Pulmonary artery endothelial cell (primary cell): Measurements from ENCODE around the gene BTNL3. TPM values are rescaled to one million over a fixed set of nuclear protein-coding genes. Genes with fewer than 3 reads are reported as not detected.
"Not testable (repeated sequence)": the region's sequence is repeated elsewhere in the genome, so short reads cannot be mapped to it uniquely, and the experiment has no call there.

Source experiments
- DNase-seq: peaks from one replicate; pipeline ENCODE4 v3.0.0-alpha.2; 2011; ENCODE audit warnings: low read depth, low spot score
- total RNA-seq: library from RNA; depleted of rRNA; stranded (reverse); fragments of >200 nt; gene quantifications from 2 replicates; pipeline ENCODE4 v1.2.3, GENCODE V29; 2014

Gene BTNL3, protein sequence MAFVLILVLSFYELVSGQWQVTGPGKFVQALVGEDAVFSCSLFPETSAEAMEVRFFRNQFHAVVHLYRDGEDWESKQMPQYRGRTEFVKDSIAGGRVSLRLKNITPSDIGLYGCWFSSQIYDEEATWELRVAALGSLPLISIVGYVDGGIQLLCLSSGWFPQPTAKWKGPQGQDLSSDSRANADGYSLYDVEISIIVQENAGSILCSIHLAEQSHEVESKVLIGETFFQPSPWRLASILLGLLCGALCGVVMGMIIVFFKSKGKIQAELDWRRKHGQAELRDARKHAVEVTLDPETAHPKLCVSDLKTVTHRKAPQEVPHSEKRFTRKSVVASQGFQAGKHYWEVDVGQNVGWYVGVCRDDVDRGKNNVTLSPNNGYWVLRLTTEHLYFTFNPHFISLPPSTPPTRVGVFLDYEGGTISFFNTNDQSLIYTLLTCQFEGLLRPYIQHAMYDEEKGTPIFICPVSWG
- not detected in 2 replicates for total RNA-seq

DNA sequence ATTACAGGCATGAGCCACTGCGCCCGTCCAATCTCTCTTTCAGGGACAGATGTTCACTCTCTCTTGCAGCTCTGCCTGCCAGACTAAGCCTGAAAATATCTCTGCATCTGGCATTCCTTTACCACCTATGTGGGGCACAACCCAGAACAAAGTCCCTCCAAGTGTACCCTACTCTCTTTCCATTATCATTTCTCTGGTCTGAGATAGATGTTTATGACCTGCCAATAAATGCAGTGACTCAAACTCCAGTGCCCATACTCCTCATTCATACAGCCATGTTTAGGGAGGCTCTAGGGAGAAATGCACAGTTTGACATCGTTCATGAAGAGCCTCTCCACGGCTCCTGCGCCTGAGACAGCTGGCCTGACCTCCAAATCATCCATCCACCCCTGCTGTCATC is at the start of gene BTNL3:
BTNL3 (plus strand) TSS at position 255 of the 400 bp plus-strand sequence. CDS start 183 bp downstream, outside the sequence.
- no peak for DNase-seq

DNA sequence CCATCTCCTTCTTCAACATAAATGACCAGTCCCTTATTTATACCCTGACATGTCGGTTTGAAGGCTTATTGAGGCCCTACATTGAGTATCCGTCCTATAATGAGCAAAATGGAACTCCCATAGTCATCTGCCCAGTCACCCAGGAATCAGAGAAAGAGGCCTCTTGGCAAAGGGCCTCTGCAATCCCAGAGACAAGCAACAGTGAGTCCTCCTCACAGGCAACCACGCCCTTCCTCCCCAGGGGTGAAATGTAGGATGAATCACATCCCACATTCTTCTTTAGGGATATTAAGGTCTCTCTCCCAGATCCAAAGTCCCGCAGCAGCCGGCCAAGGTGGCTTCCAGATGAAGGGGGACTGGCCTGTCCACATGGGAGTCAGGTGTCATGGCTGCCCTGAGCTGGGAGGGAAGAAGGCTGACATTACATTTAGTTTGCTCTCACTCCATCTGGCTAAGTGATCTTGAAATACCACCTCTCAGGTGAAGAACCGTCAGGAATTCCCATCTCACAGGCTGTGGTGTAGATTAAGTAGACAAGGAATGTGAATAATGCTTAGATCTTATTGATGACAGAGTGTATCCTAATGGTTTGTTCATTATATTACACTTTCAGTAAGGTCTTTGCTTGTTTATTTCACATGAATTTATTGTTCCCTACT is 38.2 kb upstream of the BTNL3 start:
- DNase-seq: no peak

DNA sequence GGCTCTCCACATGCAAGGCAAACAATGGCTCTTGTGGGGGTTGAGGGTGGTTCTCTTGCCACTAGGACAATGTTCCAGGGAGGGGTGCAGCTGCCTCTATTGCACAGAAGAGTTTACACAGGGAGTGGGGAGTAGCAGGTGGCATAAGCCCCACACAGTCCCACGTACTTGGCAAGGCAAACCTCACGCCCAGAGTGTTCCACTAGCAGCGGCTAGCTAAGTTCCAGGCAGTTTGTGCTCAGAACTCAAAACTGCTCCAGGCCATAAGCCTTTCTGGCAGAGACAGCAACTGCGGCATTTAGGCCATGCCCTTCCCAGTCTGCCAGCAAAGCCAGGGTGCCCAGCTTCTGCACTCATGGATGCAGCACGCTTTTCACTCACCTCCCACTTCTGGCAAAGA is 29.0 kb upstream of the BTNL3 start:
- DNase-seq: no peak

DNA sequence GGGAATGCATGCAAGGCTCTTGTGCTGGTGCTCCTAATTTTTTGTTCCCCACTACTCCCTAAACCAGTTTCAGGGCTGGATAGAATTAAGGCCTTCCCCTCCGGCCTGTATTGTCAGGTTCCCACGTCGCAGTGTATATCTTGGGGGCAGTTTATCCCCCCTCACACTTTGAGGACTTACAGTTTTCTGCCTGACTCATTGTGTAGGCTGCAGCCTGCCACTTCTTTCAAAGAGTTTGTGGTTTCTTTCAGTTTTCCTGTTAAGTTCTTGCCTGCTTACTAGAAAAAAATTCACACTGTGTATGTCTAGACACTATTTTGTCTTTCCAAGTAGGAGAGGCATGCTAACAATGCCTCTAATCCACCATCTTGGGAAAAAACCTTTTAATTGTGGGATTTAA is 28.4 kb upstream of the BTNL3 start:
- DNase-seq: no peak

DNA sequence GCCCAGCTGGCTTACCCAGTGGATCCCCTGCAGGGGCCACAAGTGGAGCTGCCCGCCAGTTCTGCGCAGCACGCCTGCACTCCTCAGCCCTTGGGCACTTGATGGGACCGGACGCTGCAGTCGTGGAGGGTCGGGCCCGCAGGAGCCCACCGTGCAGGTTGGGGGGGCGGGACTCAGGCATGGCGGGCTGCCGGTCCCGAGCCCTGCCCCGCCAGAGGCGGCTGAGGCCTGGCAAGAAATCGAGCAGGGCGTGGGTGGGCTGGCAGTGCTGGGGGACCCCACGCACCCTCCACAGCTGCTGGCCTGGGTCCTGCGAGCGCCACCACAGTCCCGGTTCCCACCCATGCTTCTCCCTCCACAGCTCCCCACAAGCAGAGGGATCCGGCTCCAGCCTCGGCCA is 19.2 kb upstream of the BTNL3 start:
- no peak for DNase-seq

DNA sequence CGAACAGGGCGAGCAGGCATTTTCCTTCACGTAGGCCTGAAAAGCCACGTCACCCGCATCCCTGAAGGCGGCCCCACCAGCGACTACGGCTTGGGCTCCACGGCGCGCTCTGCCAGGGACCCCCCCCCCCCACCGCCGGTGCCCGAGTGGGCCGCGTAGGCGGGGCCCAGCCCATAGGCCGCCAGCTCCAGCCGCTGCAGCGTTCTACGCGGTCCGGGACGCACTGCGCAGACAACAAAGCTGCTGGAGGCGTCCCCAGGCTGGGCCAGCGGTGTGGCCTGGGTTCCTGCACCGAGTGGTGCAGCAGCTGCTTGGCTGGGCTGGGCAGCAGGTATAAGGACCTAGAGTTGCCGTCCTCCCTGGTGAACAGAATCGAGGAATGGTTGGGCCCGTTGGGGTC is 18.3 kb upstream of the BTNL3 start:
- no peak for DNase-seq

DNA sequence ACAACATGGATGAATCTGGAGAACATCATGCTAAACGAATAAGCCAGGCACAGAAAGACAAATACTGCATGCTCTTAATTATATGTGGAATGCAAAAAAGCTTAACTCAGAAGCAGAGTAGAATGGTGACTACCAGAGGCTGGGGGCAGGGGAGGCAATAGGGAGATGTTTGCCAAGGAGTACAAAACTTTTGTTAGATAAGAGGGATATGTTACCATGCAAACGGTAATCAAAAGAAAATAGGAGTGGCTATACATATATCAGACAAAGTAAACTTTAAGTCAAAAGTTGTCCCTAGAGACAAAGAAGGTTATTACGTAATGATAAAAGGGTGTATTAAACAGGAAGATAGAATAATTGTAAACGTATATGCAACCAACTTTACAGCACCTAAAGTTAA is 17.8 kb upstream of the BTNL3 start:
- DNase-seq: no peak

DNA sequence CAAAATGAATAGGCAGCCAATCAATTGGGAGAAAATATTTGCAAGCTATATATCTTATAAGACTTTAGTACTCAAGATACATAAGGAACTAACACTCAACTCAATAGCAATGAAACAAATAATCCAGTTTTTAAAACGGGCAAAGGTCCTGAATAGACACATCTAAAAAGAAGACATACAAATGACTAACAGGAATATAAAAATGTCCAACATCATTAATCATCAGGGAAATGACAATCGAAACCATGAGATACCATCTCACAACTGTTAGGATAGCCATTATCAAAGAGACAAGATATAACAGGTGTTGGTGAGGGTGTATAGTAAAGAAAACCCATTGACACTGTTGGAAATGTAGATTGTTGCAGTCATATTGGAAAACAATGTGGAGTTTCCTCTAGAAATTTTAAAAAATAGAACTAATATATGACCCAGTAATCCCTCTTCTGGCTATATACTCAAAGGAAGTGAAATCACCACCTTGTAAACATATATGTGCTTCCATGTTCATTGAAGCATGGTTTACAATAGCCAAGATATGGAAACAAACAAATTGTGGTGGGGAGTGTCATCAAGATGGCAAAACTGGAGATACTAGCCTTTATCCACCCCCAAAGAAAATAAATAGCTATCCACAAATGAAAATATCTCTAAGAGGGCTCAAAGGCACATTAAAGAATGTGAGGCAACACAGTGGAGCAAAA is 13.9 kb upstream of the BTNL3 start:
- no peak for DNase-seq

DNA sequence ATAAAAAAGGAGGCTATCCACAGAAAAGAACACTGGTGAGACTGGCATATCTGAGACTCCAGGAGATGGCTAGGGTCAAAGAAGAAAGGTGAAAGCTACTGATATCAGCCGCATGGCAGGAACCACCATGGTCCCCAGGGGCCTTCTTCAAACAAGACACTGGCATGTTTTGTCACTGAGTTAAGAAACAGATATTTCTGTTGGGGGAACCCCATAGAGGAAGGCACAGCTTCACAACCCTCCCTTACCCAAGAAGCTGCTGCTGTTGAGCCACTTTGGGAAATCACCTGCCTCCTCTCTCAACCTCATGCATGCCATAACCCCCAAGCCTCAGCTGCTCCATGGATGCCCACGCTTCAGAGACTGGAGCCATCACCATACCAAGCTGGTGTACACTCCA is 13.3 kb upstream of the BTNL3 start:
- no peak for DNase-seq

DNA sequence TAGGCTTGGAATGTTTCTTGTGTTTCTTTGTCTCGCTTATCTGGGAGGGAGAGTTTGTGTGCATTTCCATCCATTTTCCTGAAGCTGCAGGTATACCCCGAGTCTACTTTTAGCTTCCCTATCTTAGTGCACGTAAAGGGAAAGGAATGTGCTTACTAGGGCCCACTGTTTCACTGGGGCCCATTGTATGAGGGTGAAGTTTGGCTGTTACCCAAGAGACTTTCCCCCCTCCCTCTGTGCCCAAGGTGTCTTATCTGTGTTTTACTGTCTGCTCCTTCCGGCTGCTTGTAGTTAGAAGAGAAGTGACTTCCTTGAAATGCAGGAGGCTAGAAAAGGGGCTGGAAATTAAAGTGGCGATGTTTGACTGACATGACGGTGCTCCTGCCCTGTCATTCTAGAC is 12.1 kb upstream of the BTNL3 start:
- no peak for DNase-seq

DNA sequence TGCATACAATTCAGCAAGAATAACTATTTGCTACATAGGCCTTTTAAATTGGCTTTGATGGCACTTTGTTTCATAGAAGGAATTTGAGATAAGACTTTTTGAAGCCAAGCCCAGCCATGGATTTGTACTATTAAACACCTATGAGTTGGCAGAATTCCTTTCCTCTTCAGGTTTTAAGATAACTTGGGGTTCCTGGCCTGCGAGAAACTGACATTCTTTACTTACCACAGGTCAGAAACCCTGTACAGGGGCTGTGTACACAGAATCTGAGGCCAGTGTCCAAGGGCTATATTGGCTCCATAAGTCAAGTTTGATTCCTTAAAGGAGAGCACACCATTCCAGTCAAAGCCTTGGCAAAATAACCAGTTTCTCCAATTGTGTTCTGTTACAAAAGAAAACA is 10.8 kb upstream of the BTNL3 start:
- no peak for DNase-seq

DNA sequence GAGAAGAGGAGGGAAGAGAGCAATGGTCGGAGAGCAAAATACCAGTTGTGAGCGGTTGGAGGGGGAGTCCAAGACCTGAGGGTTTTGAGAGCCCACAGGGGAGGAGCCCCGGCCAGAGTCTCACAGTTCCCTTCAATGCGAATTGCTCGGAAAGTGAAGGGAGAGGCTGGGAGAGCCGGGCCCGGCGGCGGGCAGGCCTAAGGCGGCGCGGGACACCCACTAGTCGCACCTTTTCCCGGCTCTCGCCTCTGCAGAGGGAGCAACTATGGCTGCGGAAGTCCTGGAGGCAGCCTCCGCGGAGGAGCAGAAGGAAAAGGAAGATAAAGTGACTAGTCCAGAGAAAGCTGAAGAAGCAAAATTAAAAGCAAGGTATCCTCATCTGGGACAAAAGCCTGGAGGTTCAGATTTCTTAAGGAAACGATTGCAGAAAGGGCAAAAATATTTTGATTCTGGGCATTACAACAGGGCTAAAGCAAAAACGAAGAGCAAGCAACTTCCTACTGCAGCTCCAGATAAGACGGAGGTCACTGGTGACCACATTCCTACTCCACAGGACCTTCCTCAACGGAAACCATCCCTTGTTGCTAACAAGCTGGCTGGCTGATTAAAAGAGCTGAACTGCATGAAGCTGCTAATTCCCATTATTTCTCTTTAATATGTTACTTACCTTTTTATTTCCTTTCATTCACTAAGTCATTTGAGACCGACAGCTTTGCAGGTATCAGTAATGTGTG is 6.5 kb upstream of the BTNL3 start:
- DNase-seq: no peak

DNA sequence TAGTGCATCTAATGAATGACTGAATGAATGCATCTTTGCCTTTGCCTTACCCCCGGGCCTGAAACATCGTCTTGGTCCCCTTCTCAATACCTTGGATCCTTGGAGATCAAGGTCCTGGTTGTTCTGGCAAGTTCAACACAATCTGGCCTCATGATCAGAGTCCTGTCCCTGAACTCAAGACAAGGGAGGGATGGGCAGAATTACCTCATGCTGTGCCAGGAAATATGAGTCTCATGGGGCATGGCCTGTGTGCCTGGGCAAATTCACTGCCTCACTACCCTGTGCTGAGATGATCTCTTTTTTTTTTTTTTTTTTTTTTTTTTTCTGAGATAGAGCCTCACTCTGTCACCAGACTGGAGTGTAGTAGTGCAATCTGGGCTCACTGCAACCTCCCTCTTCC is 630 bp upstream of the BTNL3 start:
- DNase-seq: no peak

DNA sequence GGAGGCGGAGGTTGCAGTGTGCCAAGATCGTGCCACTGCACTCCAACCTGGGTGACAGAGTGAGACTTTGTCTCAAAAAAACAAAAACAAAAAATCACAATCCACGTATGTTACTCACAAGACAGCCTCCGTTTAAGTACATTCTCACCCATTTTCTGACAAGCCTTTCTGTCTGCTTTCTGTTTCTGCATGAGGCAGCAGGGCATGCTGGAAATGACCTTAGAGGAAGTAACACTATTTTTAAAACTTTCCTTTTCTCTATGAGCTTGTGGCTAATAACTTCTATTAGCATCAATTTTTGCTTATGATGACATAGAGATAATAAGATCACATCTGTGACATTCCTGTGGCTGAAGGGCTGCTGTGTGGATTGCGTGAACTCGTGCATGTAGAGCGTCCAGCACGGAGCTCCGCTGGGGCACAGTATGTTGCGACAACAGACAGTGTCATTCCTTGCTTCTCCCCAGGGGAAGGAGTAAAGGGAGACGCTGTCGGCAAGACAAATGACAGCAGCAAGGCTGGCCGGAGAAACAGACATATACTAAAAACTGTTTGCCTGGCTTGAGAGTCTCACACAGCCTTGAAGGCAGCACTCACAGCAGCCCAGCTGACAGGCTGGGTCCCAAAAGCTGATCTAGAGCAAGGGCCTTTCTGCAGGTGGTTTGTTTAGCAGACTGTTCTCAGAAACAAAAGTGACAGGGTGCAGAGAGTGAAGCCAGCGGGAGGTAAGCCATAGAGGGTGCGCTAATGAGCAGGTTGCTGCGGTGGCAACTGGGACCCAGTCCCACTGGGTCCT is 1.6 kb downstream of the BTNL3 start:
- DNase-seq: no peak

DNA sequence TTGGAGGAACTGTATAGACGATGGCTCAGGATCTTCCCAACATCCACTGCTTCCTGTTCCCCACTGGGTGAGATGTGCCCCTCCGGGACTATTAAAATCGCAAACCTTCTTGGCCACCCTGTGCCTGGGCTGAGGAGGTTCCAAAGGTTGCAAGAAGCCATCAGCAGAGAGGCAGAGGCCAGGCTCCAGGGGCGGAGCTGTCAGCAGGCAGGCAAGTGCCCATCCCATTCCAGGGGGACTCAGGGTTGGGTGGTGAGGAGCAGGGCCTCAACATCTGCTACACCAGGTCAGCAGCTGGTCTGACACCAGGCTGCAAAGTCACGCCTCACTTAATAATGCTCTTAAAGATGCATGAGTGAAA is 2.2 kb downstream of the BTNL3 start:
- DNase-seq: no peak

DNA sequence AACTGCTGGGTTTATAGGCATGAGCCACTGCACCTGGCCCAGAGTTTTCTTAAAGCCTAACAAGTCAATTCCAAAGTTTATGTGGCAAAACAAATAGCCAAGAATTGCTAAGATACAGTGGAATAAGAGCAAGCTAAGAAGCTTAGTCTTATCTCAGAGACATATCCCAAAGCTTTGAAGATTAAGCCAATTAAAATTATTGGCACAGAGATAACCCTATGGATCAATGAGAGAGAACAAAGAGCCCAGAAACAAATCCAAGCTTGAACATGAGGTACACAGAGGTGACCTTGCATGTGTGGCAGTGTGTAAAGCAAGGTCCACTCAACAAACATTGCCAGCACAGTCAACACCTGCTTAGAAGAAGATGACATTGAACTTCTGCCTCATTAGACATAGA is 13.3 kb downstream of the BTNL3 start:
- no peak for DNase-seq

DNA sequence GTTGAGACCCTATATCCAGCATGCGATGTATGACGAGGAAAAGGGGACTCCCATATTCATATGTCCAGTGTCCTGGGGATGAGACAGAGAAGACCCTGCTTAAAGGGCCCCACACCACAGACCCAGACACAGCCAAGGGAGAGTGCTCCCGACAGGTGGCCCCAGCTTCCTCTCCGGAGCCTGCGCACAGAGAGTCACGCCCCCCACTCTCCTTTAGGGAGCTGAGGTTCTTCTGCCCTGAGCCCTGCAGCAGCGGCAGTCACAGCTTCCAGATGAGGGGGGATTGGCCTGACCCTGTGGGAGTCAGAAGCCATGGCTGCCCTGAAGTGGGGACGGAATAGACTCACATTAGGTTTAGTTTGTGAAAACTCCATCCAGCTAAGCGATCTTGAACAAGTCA is 17.1 kb downstream of the BTNL3 start:
- DNase-seq: no peak

DNA sequence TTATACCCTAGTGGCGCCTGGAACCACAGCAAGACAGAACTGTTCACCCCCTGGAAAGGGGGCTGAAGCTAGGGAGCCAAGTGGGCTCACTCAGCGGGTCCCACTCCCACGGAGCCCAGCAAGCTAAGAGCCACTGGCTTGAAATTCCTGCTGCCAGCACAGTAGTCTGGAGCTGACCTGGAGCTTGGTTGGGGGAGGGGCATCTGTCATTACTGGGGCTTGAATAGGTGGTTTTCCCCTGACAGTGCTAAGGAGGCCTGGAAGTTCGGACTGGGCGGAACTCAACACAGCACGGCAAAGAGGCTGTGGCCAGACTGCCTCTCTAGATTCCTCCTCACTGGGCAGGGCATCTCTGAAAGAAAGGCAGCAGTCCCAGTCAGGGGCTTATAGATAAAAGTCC is 19.5 kb downstream of the BTNL3 start:
- no peak for DNase-seq

DNA sequence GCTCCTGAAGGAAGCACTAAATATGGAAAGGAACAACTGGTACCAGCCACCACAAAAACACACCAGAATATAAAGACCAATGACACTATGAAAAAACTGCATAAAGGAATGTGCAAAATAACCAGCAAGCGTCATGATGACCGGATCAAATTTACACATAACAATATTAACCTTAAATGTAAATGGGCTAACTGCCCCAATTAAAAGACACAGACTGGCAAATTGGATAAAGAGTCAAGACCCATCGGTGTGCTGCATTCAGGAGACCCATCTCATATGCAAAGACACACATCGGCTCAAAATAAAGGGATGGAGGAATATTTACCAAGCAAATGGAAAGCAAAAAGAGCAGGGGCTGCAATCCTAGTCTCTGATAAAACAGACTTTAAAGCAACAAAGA is 21.4 kb downstream of the BTNL3 start:
- DNase-seq: not testable (repeated sequence)

DNA sequence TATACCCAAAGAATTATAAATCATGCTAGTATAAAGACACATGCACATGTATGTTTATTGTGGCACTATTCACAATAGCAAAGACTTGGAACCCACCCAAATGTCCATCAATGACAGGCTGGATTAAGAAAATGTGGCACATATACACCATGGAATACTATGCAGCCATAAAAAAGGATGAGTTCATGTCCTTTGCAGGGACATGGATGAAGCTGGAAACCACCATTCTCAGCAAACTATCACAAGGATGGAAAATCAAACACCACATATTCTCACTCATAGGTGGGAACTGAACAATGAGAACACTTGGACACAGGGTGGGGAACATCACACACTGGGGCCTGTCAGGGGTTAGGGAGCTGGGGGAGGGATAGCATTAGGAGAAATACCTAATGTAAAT is 26.0 kb downstream of the BTNL3 start:
- DNase-seq: not testable (repeated sequence)

DNA sequence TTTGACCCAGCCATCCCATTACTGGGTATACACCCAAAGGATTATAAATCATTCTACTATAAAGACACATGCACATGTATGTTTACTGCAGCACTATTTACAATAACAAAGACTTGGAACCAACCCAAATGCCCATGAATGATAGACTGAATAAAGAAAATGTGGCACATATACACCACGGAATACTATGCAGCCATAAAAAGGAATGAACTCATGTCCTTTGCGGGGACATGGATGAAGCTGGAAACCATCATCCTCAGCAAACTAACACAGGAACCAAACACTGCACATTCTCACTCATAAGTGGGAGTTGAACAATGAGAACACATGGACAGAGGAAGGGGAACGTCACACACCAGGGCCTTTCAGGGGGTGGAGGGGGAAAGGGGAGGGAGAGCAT is 28.8 kb downstream of the BTNL3 start:
- not testable (repeated sequence) for DNase-seq
